Gastroesophageal sphincter (tissue), 4 donors: ENCODE data around the gene CHST12. TPM values are rescaled to one million over a fixed set of nuclear protein-coding genes. Genes with fewer than 3 reads are reported as not detected.
A peak's percentile ranks its signal among the peaks of the same experiment; 100 is the strongest.

ENCODE experiments used
- ATAC-seq: fragments of 150-250 bp; one replicate; pipeline ENCODE4 v1.9.1; 2016; ENCODE audit warnings: mild to moderate bottlenecking, moderate library complexity
- H3K27ac ChIP-seq, 4 donors: fragments of 200-600 bp; sonication (generic) in 3 of 4; 1 replicate in 3 of 4; 2 replicates in 1 of 4; pipeline ENCODE4 v1.5.1; 2016 to 2019
- H3K27me3 ChIP-seq: fragments of 200-600 bp; sonication (generic); one replicate; pipeline ENCODE4 v1.5.1; 2019
- H3K36me3 ChIP-seq, 2 donors: fragments of 200-600 bp; sonication (generic); one replicate each; pipeline ENCODE4 v1.5.1; 2019; ENCODE audit warnings: control low read depth in 1 of 2
- H3K4me1 ChIP-seq, 3 donors: fragments of 200-600 bp; sonication (generic); 1 replicate in 2 of 3; 2 replicates in 1 of 3; pipeline ENCODE4 v1.5.1; 2016 to 2019; ENCODE audit warnings: control low read depth in 2 of 3
- H3K4me3 ChIP-seq, 2 donors: fragments of 200-600 bp; sonication (generic); one replicate each; pipeline ENCODE4 v1.5.1; 2019; ENCODE audit warnings: mild to moderate bottlenecking in 1 of 2, moderate library complexity in 1 of 2
- H3K9me3 ChIP-seq, 3 donors: fragments of 200-600 bp; sonication (generic); one replicate each; pipeline ENCODE4 v1.5.1; 2017 to 2019; ENCODE audit warnings: control low read depth in 2 of 3
- EP300 ChIP-seq: sonication (generic); formaldehyde crosslinking; IDR thresholded peaks from one replicate; pipeline ENCODE4 v1.6.1; 2017; ENCODE audit warnings: antibody characterized with exemption, mild to moderate bottlenecking
- POLR2A ChIP-seq, 2 donors: fragments of 450-650 bp; IDR thresholded peaks; one replicate each; pipeline ENCODE4 v1.6.1; 2017; ENCODE audit warnings: antibody characterized with exemption in 2 of 2, mild to moderate bottlenecking in 2 of 2, moderate library complexity in 1 of 2
- POLR2AphosphoS5 ChIP-seq: sonication (generic); formaldehyde crosslinking; IDR thresholded peaks from one replicate; pipeline ENCODE4 v1.6.1; 2017; ENCODE audit warnings: antibody characterized with exemption
- WGBS, 2 donors: methylation state at CpG; one replicate each; pipeline ENCODE4 v1.1.5; 2018; ENCODE audit warnings: low coverage in 1 of 2; 5-methylcytosine and 5-hydroxymethylcytosine counted together
- total RNA-seq, 4 donors: library from RNA; depleted of rRNA; stranded (reverse); fragments of >200 nt; gene quantifications; one replicate each; pipeline ENCODE4 v1.1.0, GENCODE V29; 2016
- TF ChIP-seq, protein P1 (sequence below), 4 experiments: fragments of 200-600 bp in 2 of 4; fragments of 450-650 bp in 2 of 4; sonication (generic) in 1 of 4; IDR thresholded peaks; one replicate each; pipeline ENCODE4 v1.5.1; 2017 to 2019; ENCODE audit warnings: antibody characterized with exemption in 4 of 4, mild to moderate bottlenecking in 2 of 4, moderate library complexity in 2 of 4

CHST12 gene
- total RNA-seq, 4 donors from 2014 or later = 8.3 to 18.3 (median 13.4) TPM

DNA sequence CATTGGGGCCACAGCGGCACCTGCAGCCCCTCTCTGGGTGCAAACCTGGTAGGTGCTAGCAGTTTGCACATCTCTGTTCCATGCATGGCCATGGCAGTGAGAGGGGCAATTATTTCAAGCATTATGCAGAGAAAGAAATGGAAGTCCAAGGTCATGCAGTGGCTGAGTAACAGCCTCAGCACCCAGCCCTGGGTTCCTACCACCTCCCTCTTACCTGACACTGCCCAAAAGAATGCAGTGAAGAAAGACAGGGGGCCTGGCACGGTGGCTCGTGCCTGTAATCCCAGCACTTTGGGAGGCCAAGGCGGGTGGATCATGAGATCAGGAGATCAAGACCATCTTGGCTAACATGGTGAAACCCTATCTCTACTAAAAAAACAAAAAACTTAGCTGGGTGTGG lies 4.9 kb upstream of the CHST12 start:
- Histone ChIP-seq H3K36me3 (no peaks in the 10 kb centered on the region), H3K27me3 (no peaks in the 10 kb centered on the region), H3K27ac (no peak overlapping the region), H3K4me3 (no peak overlapping the region), H3K9me3 (no peaks in the 10 kb centered on the region), H3K4me1 (peaks cover 0 to 31% (median 4%) of the 10 kb centered on the region in 3 donors)
- TF ChIP-seq, protein P1, sequence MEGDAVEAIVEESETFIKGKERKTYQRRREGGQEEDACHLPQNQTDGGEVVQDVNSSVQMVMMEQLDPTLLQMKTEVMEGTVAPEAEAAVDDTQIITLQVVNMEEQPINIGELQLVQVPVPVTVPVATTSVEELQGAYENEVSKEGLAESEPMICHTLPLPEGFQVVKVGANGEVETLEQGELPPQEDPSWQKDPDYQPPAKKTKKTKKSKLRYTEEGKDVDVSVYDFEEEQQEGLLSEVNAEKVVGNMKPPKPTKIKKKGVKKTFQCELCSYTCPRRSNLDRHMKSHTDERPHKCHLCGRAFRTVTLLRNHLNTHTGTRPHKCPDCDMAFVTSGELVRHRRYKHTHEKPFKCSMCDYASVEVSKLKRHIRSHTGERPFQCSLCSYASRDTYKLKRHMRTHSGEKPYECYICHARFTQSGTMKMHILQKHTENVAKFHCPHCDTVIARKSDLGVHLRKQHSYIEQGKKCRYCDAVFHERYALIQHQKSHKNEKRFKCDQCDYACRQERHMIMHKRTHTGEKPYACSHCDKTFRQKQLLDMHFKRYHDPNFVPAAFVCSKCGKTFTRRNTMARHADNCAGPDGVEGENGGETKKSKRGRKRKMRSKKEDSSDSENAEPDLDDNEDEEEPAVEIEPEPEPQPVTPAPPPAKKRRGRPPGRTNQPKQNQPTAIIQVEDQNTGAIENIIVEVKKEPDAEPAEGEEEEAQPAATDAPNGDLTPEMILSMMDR (IDR thresholded peaks at IDR 0.05) = no peak
- no peak for TF ChIP-seq EP300
- TF ChIP-seq POLR2AphosphoS5 = no peak
- ATAC-seq = no peak
- WGBS, 2 donors = 88 to 100% methylated on average over 1 to 4 of the region's 4 CpGs

DNA sequence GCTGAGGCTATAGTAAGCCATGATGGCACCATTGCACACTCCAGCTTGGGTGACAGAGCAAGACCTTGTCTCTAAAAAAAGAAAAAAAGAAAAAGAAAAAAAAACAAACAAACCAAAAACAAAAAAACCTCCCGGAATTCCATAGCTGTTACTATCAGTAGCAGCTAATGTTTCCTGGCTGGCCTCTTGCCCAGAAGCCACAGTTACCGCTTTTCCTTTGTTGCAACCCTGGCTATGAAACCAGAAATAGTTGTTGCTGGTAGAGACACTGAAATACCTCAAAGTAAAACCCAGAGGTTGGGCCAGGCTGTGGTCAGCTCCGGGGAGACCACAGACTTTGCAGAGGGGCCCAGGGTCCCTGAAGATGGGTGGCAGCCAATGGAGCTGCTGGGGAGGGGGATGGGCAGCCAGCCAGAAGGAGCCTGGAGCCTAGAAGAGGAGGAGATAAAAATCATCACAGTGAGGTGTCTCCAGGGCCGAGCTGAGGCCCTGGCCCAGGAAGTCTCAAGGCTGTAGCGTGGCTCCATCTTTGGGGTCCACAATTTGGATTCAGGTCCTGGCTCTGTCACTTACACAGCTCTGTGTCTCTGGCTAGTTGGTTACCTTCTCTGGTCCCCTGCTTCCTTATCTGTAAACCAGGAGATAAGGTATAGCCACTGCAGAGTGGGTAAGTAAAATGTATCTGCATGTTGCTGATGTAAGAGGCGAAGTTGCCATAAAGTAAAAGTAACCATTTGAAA lies 3.4 kb upstream of the CHST12 start:
- TF ChIP-seq POLR2AphosphoS5 = peak; percentile 40
- no peak for TF ChIP-seq EP300
- Histone ChIP-seq H3K27me3 (no peaks in the 10 kb centered on the region), H3K4me1 (peaks cover 0 to 42% (median 13%) of the 10 kb centered on the region in 3 donors), H3K9me3 (no peaks in the 10 kb centered on the region), H3K27ac (peak overlapping the region; percentile 41 to 78 (median 76)), H3K36me3 (no peaks in the 10 kb centered on the region), H3K4me3 (no peak overlapping the region)
- ATAC-seq = peak; percentile 26
- WGBS, 2 donors = 15 to 18% methylated on average over 4 to 6 of the region's 6 CpGs

DNA sequence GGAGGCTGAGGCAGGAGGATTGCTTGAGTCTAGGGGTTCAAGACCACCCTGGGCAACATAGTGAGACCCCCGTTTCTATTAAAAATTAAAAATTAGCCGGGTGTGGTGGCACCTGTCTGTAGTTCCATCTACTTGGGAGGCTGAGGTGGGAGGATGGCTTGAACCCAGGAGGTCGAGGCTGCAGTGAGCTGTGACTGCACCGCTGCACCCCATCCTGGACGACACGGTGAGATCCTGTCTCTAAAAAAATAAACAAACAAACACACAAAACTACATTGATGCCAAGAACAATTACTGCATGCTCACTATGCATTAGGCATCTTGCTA lies 761 bp upstream of the CHST12 start:
- Histone ChIP-seq H3K9me3 (no peaks in the 10 kb centered on the region), H3K27ac (peak overlapping the region in 3 of 4 donors; percentile 83 to 90 (median 87)), H3K27me3 (no peaks in the 10 kb centered on the region), H3K36me3 (no peaks in the 10 kb centered on the region), H3K4me3 (peak overlapping the region; percentile 33 to 100), H3K4me1 (peaks cover 0 to 68% (median 18%) of the 10 kb centered on the region in 3 donors)
- 47 to 69% methylated on average over 6 of the region's 6 CpGs for WGBS, 2 donors
- TF ChIP-seq POLR2AphosphoS5 = no peak
- TF ChIP-seq, protein P1 (IDR thresholded peaks at IDR 0.05) = no peak
- TF ChIP-seq EP300 = no peak
- no peak for TF ChIP-seq POLR2A (IDR thresholded peaks at IDR 0.05)
- ATAC-seq = no peak

DNA sequence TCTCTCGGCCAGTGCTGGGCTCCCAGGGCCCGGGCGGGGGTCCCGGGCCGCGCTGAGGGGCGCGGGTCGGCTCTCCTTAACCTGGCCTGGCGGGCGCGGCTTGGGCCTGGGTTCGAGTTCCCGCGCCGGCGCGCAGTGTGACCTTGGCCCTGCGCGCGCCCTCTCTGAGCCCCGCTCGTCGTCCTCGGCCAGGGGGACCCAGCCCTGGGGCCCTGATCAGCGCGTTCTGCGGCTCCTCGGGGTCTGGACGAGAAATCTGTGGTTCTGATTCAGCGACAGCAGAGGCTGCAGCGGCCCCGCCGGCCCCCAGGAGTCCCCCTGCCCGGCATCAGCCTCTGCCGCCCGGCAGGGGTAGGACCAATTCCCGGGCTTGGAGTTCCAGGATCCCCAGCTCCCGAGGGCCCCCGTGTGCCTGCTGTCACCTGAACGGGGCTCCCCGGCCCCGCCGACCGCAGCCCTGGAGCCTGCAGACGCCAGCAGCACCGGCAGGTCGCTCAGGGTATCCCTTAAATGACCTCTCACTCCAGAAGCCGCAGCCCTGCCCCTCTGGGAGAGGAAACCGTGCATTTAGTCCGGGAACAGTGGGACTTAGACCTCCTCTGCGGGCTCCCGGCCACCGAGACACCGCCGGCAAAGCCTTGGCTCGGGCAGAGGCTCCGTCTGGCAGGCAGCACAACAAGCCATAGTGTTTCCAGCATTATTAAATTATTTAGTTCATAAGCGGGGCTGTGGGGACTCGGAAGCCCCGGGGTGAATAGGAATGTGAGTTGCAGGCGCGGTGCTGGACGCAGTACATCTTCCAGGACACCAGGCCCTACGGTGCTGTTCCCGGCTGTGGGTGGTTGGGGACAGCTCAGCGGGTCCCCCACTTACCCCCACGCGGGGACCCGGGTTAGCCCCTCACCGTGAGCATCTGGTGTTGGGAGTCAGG lies 572 bp downstream of the CHST12 start:
- no peaks in the 10 kb centered on the region for H3K27me3 ChIP-seq
- peak; percentile 35 for ATAC-seq
- no peaks in the 10 kb centered on the region for H3K36me3 ChIP-seq
- H3K27ac ChIP-seq = peak overlapping the region; percentile 31 to 90 (median 85)
- no peaks in the 10 kb centered on the region for H3K9me3 ChIP-seq
- no CpG with 5 or more reads among the region's 71 CpGs for WGBS, 2 donors
- H3K4me1 ChIP-seq = peaks cover 0 to 81% (median 22%) of the 10 kb centered on the region in 3 donors
- TF ChIP-seq POLR2AphosphoS5 (no peak), POLR2A (IDR thresholded peaks at IDR 0.05) (no peak), EP300 (no peak)
- TF ChIP-seq, protein P1 (IDR thresholded peaks at IDR 0.05) = peak in 2 of 4 experiments; percentile 26 to 27
- peak overlapping the region; percentile 86 to 100 for H3K4me3 ChIP-seq

DNA sequence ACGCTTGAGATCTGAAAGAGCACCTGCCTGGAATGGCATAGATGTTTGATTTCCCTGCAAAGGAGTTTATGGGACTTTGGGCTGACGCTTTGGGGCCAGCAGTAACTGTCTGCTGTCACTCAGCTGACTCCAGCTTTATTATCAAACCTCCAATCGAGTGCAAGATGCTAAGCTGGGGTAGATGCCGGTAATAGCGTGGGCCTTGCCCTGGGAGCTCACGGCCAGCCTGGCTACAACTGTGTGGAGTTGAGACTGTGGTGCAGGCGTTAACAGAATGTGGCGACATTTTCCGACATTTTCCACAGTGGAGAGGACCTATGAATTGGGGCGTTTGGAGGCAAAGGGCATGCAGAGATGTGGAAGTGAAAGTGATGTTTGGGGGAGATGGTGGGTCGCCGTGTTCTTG lies 1.3 kb downstream of the CHST12 start:
- Histone ChIP-seq H3K4me1 (peaks cover 0 to 81% (median 25%) of the 10 kb centered on the region in 3 donors), H3K27me3 (no peaks in the 10 kb centered on the region), H3K27ac (peak overlapping the region in 3 of 4 donors; percentile 83 to 90 (median 87)), H3K36me3 (no peaks in the 10 kb centered on the region), H3K9me3 (no peaks in the 10 kb centered on the region), H3K4me3 (peak overlapping the region; percentile 86 to 100)
- WGBS, 2 donors = 72 to 75% methylated on average over 9 to 12 of the region's 12 CpGs
- no peak for TF ChIP-seq POLR2AphosphoS5
- TF ChIP-seq EP300 = no peak
- TF ChIP-seq, protein P1 (IDR thresholded peaks at IDR 0.05) = no peak
- no peak for TF ChIP-seq POLR2A (IDR thresholded peaks at IDR 0.05)
- no peak for ATAC-seq
